Mesendoderm (in vitro differentiated cells): ENCODE measurements around the gene FAM131B.

Experiments
- DNase-seq: peaks from one replicate; pipeline ENCODE4 v3.0.0; 2013
- H2AK5ac ChIP-seq: 2 replicates; pipeline ENCODE4 v1.6.1; 2013; ENCODE audit warnings: low read length, inconsistent platforms
- H2BK120ac ChIP-seq: 2 replicates; pipeline ENCODE4 v1.6.1; 2013; ENCODE audit warnings: low read depth, mild to moderate bottlenecking, low read length, moderate library complexity, mixed read lengths
- H2BK15ac ChIP-seq: replicated peaks from 2 replicates; pipeline ENCODE4 v1.6.1; 2013; ENCODE audit warnings: low read depth, mild to moderate bottlenecking, moderate library complexity
- H2BK5ac ChIP-seq: 2 replicates; pipeline ENCODE4 v1.6.1; 2013; ENCODE audit warnings: low read length, inconsistent platforms
- H3K18ac ChIP-seq: 2 replicates; pipeline ENCODE4 v1.6.1; 2013; ENCODE audit warnings: mild to moderate bottlenecking, low read length, mixed read lengths
- H3K23ac ChIP-seq: one replicate; pipeline ENCODE4 v1.6.1; 2013; ENCODE audit warnings: low read length
- H3K27ac ChIP-seq: 2 replicates; pipeline ENCODE4 v1.5.1; 2013; ENCODE audit warnings: low read depth, mild to moderate bottlenecking, inconsistent platforms, low read length, moderate library complexity
- H3K27me3 ChIP-seq: 2 replicates; pipeline ENCODE4 v1.6.1; 2013; ENCODE audit warnings: low read length, control low read depth, mild to moderate bottlenecking, inconsistent platforms; ENCODE audit not compliant: insufficient read depth, poor library complexity
- H3K36me3 ChIP-seq: 2 replicates; pipeline ENCODE4 v1.6.1; 2013; ENCODE audit warnings: low read length, inconsistent platforms; ENCODE audit not compliant: control insufficient read depth, insufficient read depth
- H3K4ac ChIP-seq: one replicate; pipeline ENCODE4 v1.6.1; 2013; ENCODE audit warnings: low read depth, mild to moderate bottlenecking, low read length, moderate library complexity
- H3K4me1 ChIP-seq: 2 replicates; pipeline ENCODE4 v1.6.1; 2013; ENCODE audit warnings: low read depth, low read length, inconsistent platforms; ENCODE audit not compliant: control insufficient read depth
- H3K4me2 ChIP-seq: 2 replicates; pipeline ENCODE4 v1.6.1; 2013; ENCODE audit warnings: low read length
- H3K4me3 ChIP-seq: 2 replicates; pipeline ENCODE4 v1.5.1; 2013; ENCODE audit warnings: mild to moderate bottlenecking, low read length
- H3K56ac ChIP-seq: one replicate; pipeline ENCODE4 v1.6.1; 2013; ENCODE audit warnings: low read length
- H3K79me1 ChIP-seq: 2 replicates; pipeline ENCODE4 v1.6.1; 2013; ENCODE audit warnings: low read length, inconsistent platforms
- H3K79me2 ChIP-seq: 2 replicates; pipeline ENCODE4 v1.6.1; 2013; ENCODE audit warnings: mild to moderate bottlenecking, low read length; ENCODE audit not compliant: control insufficient read depth, insufficient read depth
- H3K9ac ChIP-seq: 2 replicates; pipeline ENCODE4 v1.6.1; 2013; ENCODE audit warnings: low read length, inconsistent platforms
- H4K5ac ChIP-seq: one replicate; pipeline ENCODE4 v1.6.1; 2013; ENCODE audit warnings: low read length
- H4K8ac ChIP-seq: one replicate; pipeline ENCODE4 v1.6.1; 2013; ENCODE audit warnings: low read depth, mild to moderate bottlenecking, control low read depth, low read length, moderate library complexity
- WGBS: extraction: QIAGEN DNeasy Blood & Tissue Kit; methylation state at CpG from one replicate; pipeline ENCODE4 v1.1.7; 2013; ENCODE audit warnings: low lambda C conversion rate, missing lambda C conversion rate; ENCODE audit not compliant: insufficient coverage; ENCODE audit errors: extremely low coverage; 5-methylcytosine and 5-hydroxymethylcytosine counted together

FAM131B gene

GRCh38 chr7:143345428-143345900 is 17.0 kb downstream of the FAM131B start:
- Histone ChIP-seq H3K79me1 (no peaks in the 10 kb centered on the region), H4K8ac (no peak overlapping the region), H3K23ac (no peak overlapping the region), H3K27ac (no peak overlapping the region), H4K5ac (peak overlapping the region; percentile 74), H3K56ac (peak overlapping the region; percentile 73), H2AK5ac (no peak overlapping the region), H3K27me3 (no peaks in the 10 kb centered on the region), H3K4me2 (peak overlapping the region; percentile 36), H3K36me3 (no peaks in the 10 kb centered on the region), H2BK120ac (no peak overlapping the region), H3K18ac (no peak overlapping the region), H3K4me1 (no peaks in the 10 kb centered on the region), H2BK15ac (no peak overlapping the region), H3K4ac (no peak overlapping the region), H2BK5ac (no peak overlapping the region), H3K9ac (peak overlapping the region; percentile 58), H3K79me2 (no peaks in the 10 kb centered on the region), H3K4me3 (no peak overlapping the region)
- WGBS: no CpG with 5 or more reads among the region's 35 CpGs
- DNase-seq: peak; percentile 94

- no peak overlapping the region for H2BK120ac ChIP-seq
- H3K56ac ChIP-seq: no peak overlapping the region
- no peak overlapping the region for H3K18ac ChIP-seq
- no peak overlapping the region for H3K9ac ChIP-seq
- no peak overlapping the region for H2BK15ac ChIP-seq
- no peaks in the 10 kb centered on the region for H3K36me3 ChIP-seq
- H3K4me3 ChIP-seq: no peak overlapping the region
- H3K4ac ChIP-seq: no peak overlapping the region
- H3K27me3 ChIP-seq: no peaks in the 10 kb centered on the region
- H2AK5ac ChIP-seq: no peak overlapping the region
- H2BK5ac ChIP-seq: no peak overlapping the region
- H4K8ac ChIP-seq: no peak overlapping the region
- no peaks in the 10 kb centered on the region for H3K79me2 ChIP-seq
- H4K5ac ChIP-seq: no peak overlapping the region
- DNase-seq: no peak
- H3K4me1 ChIP-seq: no peaks in the 10 kb centered on the region
- no peaks in the 10 kb centered on the region for H3K79me1 ChIP-seq
- WGBS: no CpG with 5 or more reads among the region's 3 CpGs
- H3K27ac ChIP-seq: no peak overlapping the region
- no peak overlapping the region for H3K23ac ChIP-seq
- no peak overlapping the region for H3K4me2 ChIP-seq
Observed at GRCh38 chr7:143343596-143343995, 18.9 kb downstream of the FAM131B start.

GRCh38 chr7:143341842-143342241 is 20.7 kb downstream of the FAM131B start:
- no CpG with 5 or more reads among the region's 8 CpGs for WGBS
- no peak overlapping the region for H4K8ac ChIP-seq
- H3K23ac ChIP-seq: no peak overlapping the region
- H3K56ac ChIP-seq: no peak overlapping the region
- H3K4me3 ChIP-seq: no peak overlapping the region
- H3K27ac ChIP-seq: no peak overlapping the region
- no peak overlapping the region for H3K18ac ChIP-seq
- no peak overlapping the region for H2BK5ac ChIP-seq
- H3K4ac ChIP-seq: no peak overlapping the region
- H3K4me1 ChIP-seq: no peaks in the 10 kb centered on the region
- no peak overlapping the region for H4K5ac ChIP-seq
- H3K9ac ChIP-seq: no peak overlapping the region
- H3K36me3 ChIP-seq: no peaks in the 10 kb centered on the region
- no peak for DNase-seq
- no peaks in the 10 kb centered on the region for H3K79me2 ChIP-seq
- H3K79me1 ChIP-seq: no peaks in the 10 kb centered on the region
- H2BK15ac ChIP-seq: no peak overlapping the region
- no peak overlapping the region for H2BK120ac ChIP-seq
- H3K27me3 ChIP-seq: no peaks in the 10 kb centered on the region
- no peak overlapping the region for H2AK5ac ChIP-seq
- H3K4me2 ChIP-seq: no peak overlapping the region

GRCh38 chr7:143337216-143337615 is 25.3 kb downstream of the FAM131B start:
- no peak overlapping the region for H2BK15ac ChIP-seq
- no peak overlapping the region for H3K27ac ChIP-seq
- no peak overlapping the region for H3K56ac ChIP-seq
- H3K79me1 ChIP-seq: no peaks in the 10 kb centered on the region
- H3K79me2 ChIP-seq: no peaks in the 10 kb centered on the region
- H4K8ac ChIP-seq: no peak overlapping the region
- no peaks in the 10 kb centered on the region for H3K27me3 ChIP-seq
- H3K9ac ChIP-seq: no peak overlapping the region
- no peak overlapping the region for H4K5ac ChIP-seq
- H3K4me1 ChIP-seq: no peaks in the 10 kb centered on the region
- no peak overlapping the region for H2AK5ac ChIP-seq
- no peak overlapping the region for H2BK5ac ChIP-seq
- no peak overlapping the region for H3K4ac ChIP-seq
- no peak overlapping the region for H3K4me3 ChIP-seq
- WGBS: no CpG with 5 or more reads among the region's 3 CpGs
- no peak overlapping the region for H3K23ac ChIP-seq
- DNase-seq: no peak
- no peak overlapping the region for H3K18ac ChIP-seq
- no peak overlapping the region for H2BK120ac ChIP-seq
- H3K36me3 ChIP-seq: no peaks in the 10 kb centered on the region
- H3K4me2 ChIP-seq: no peak overlapping the region

- Histone ChIP-seq H3K27ac (no peak overlapping the region), H3K79me2 (no peaks in the 10 kb centered on the region), H2BK120ac (no peak overlapping the region), H3K4me1 (no peaks in the 10 kb centered on the region), H4K5ac (no peak overlapping the region), H2BK5ac (no peak overlapping the region), H3K23ac (no peak overlapping the region), H3K36me3 (no peaks in the 10 kb centered on the region), H3K4ac (no peak overlapping the region), H3K18ac (no peak overlapping the region), H2BK15ac (no peak overlapping the region), H2AK5ac (no peak overlapping the region), H4K8ac (no peak overlapping the region), H3K27me3 (no peaks in the 10 kb centered on the region), H3K56ac (no peak overlapping the region), H3K9ac (no peak overlapping the region), H3K79me1 (no peaks in the 10 kb centered on the region), H3K4me3 (no peak overlapping the region), H3K4me2 (no peak overlapping the region)
- 93% methylated on average over 1 of the region's 1 CpG for WGBS
- DNase-seq: no peak
Observed at GRCh38 chr7:143334244-143334643, 28.3 kb downstream of the FAM131B start.

GRCh38 chr7:143331179-143331801 is 31.2 kb downstream of the FAM131B start:
- no peak overlapping the region for H3K56ac ChIP-seq
- H4K5ac ChIP-seq: no peak overlapping the region
- no peak overlapping the region for H2AK5ac ChIP-seq
- H3K4me1 ChIP-seq: no peaks in the 10 kb centered on the region
- H2BK5ac ChIP-seq: no peak overlapping the region
- no peaks in the 10 kb centered on the region for H3K27me3 ChIP-seq
- H3K23ac ChIP-seq: no peak overlapping the region
- no peak overlapping the region for H2BK15ac ChIP-seq
- H3K9ac ChIP-seq: no peak overlapping the region
- H2BK120ac ChIP-seq: no peak overlapping the region
- no peak overlapping the region for H3K27ac ChIP-seq
- DNase-seq: no peak
- H3K79me2 ChIP-seq: no peaks in the 10 kb centered on the region
- no peak overlapping the region for H3K4ac ChIP-seq
- H3K4me3 ChIP-seq: no peak overlapping the region
- no peak overlapping the region for H3K4me2 ChIP-seq
- no peaks in the 10 kb centered on the region for H3K79me1 ChIP-seq
- H4K8ac ChIP-seq: no peak overlapping the region
- no peak overlapping the region for H3K18ac ChIP-seq
- H3K36me3 ChIP-seq: no peaks in the 10 kb centered on the region
- WGBS: no CpG with 5 or more reads among the region's 8 CpGs
